CD14-positive monocyte (primary cell): ENCODE data around the gene SMURF2. TPM values are rescaled to one million over a fixed set of nuclear protein-coding genes. Genes with fewer than 3 reads are reported as not detected.
A peak's percentile ranks its signal among the peaks of the same experiment; 100 is the strongest.

Experiments
- DNase-seq, 3 donors: peaks; one replicate each; pipeline ENCODE4 v3.0.0-alpha.2; 2011 to 2022
- H2AFZ ChIP-seq: 2 replicates; pipeline ENCODE4 v1.6.0; 2012; ENCODE audit warnings: mild to moderate bottlenecking, low read depth, low read length, inconsistent platforms; ENCODE audit not compliant: insufficient read depth, poor library complexity, severe bottlenecking
- H3K27ac ChIP-seq, 2 donors: 1 replicate in 1 of 2; 2 replicates in 1 of 2; pipeline ENCODE4 v1.5.1; 2012 to 2013; ENCODE audit warnings: low read length in 2 of 2, control low read depth in 1 of 2, inconsistent platforms in 1 of 2, low read depth in 1 of 2, mild to moderate bottlenecking in 1 of 2
- H3K27me3 ChIP-seq, 2 donors: one replicate each; pipeline versions ENCODE4 v1.6.0 to v1.6.1; 2011 to 2013; ENCODE audit warnings: low read length in 2 of 2; ENCODE audit not compliant: control insufficient read depth in 2 of 2, insufficient read depth in 2 of 2
- H3K36me3 ChIP-seq, 2 donors: replicated peaks in 1 of 2; 1 replicate in 1 of 2; 2 replicates in 1 of 2; pipeline versions ENCODE4 v1.5.1 to v1.6.1; 2012 to 2013; ENCODE audit warnings: low read length in 2 of 2, control low read depth in 1 of 2, inconsistent platforms in 1 of 2, mild to moderate bottlenecking in 1 of 2; ENCODE audit not compliant: insufficient read depth in 2 of 2, control insufficient read depth in 1 of 2
- H3K4me1 ChIP-seq, 2 donors: 1 replicate in 1 of 2; 2 replicates in 1 of 2; pipeline versions ENCODE4 v1.5.1 to v1.6.1; 2012 to 2013; ENCODE audit warnings: low read length in 2 of 2, control low read depth in 1 of 2, inconsistent platforms in 1 of 2, mild to moderate bottlenecking in 1 of 2, moderate library complexity in 1 of 2; ENCODE audit not compliant: insufficient read depth in 2 of 2, control insufficient read depth in 1 of 2
- H3K4me2 ChIP-seq: replicated peaks from 2 replicates; pipeline ENCODE3; 2012; ENCODE audit warnings: low read length, moderate library complexity, mild to moderate bottlenecking; ENCODE audit not compliant: poor library complexity, severe bottlenecking; ENCODE audit errors: extremely low read depth
- H3K4me3 ChIP-seq, 3 experiments: fragments of 200-600 bp in 1 of 3; sonication (generic) in 1 of 3; replicated peaks in 1 of 3; 1 replicate in 2 of 3; 2 replicates in 1 of 3; pipeline ENCODE4 v1.5.1; 2011 to 2013; ENCODE audit warnings: low read length in 3 of 3, mild to moderate bottlenecking in 3 of 3, control low read depth in 2 of 3, low read depth in 2 of 3, inconsistent platforms in 1 of 3, moderate library complexity in 1 of 3
- H3K79me2 ChIP-seq: 2 replicates; pipeline ENCODE4 v1.6.0; 2012; ENCODE audit warnings: mild to moderate bottlenecking, control low read depth, inconsistent platforms, low read length, moderate library complexity; ENCODE audit not compliant: insufficient read depth
- H3K9ac ChIP-seq: 2 replicates; pipeline ENCODE4 v1.6.0; 2017; ENCODE audit warnings: low read length, mild to moderate bottlenecking; ENCODE audit not compliant: insufficient read depth, poor library complexity, severe bottlenecking
- H3K9me3 ChIP-seq, 2 donors: replicated peaks in 1 of 2; 1 replicate in 1 of 2; 2 replicates in 1 of 2; pipeline versions ENCODE4 v1.5.1 to v1.6.1; 2012 to 2013; ENCODE audit warnings: low read length in 2 of 2, control low read depth in 1 of 2; ENCODE audit not compliant: control insufficient read depth in 1 of 2, insufficient read depth in 1 of 2
- H4K20me1 ChIP-seq: 2 replicates; pipeline ENCODE4 v1.6.0; 2012; ENCODE audit warnings: mild to moderate bottlenecking, low read length, control low read depth, moderate library complexity; ENCODE audit not compliant: insufficient read depth
- H3K27ac Mint-ChIP-seq, 7 donors: one replicate each; pipeline ENCODE4 v1.8.0; 2020; ENCODE audit warnings: mild to moderate bottlenecking in 7 of 7, mixed read lengths in 7 of 7, moderate library complexity in 6 of 7, inconsistent platforms in 2 of 7
- H3K27me3 Mint-ChIP-seq, 3 donors: one replicate each; pipeline ENCODE4 v1.8.0; 2021 to 2022; ENCODE audit warnings: low read depth in 3 of 3, mild to moderate bottlenecking in 3 of 3, mixed read lengths in 3 of 3, moderate library complexity in 3 of 3, inconsistent platforms in 1 of 3
- H3K36me3 Mint-ChIP-seq, 2 donors: one replicate each; pipeline ENCODE4 v1.8.0; 2020; ENCODE audit warnings: mixed read lengths in 2 of 2, inconsistent platforms in 1 of 2, mild to moderate bottlenecking in 1 of 2
- H3K4me1 Mint-ChIP-seq: one replicate; pipeline ENCODE4 v1.8.0; 2020; ENCODE audit warnings: mild to moderate bottlenecking, mixed read lengths
- H3K4me3 Mint-ChIP-seq, 2 donors: one replicate each; pipeline ENCODE4 v1.8.0; 2020; ENCODE audit warnings: mild to moderate bottlenecking in 2 of 2, mixed read lengths in 2 of 2, moderate library complexity in 1 of 2
- H3K9me3 Mint-ChIP-seq, 7 donors: one replicate each; pipeline ENCODE4 v1.8.0; 2020 to 2022; ENCODE audit warnings: mixed read lengths in 7 of 7, mild to moderate bottlenecking in 6 of 7, moderate library complexity in 6 of 7, inconsistent platforms in 2 of 7
- CTCF ChIP-seq: fragments of 200-600 bp; IDR thresholded peaks from one replicate; pipeline ENCODE4 v1.8.0; 2022; ENCODE audit warnings: antibody characterized with exemption, mild to moderate bottlenecking
- WGBS: methylation state at CpG from one replicate; pipeline ENCODE4 v1.1.5; 2013; ENCODE audit warnings: missing lambda C conversion rate; ENCODE audit not compliant: insufficient coverage; 5-methylcytosine and 5-hydroxymethylcytosine counted together
- intact Hi-C, 2 donors: fragments of 100-400 bp; cut with micrococcal nuclease; formaldehyde crosslinking; loops; one replicate each; pipeline versions ENCODE4 v1.15.0 to v1.15.1; 2023
- polyA plus RNA-seq, 3 donors: library from polyadenylated mRNA; depleted of rRNA in 1 of 3; unstranded in 2 of 3; stranded (reverse) in 1 of 3; fragments of 300-500 nt in 2 of 3; fragments of >200 nt in 1 of 3; fragmentation: Illumina TruSeq in 2 of 3; gene quantifications; 1 replicate in 2 of 3; 2 replicates in 1 of 3; pipeline ENCODE4 v1.2.3, GENCODE V29; 2012 to 2021

Gene SMURF2
- polyA plus RNA-seq, 3 donors = 2.2 to 12.9 (median 4.5) TPM

GRCh38 chr17:64596988-64597387, 65.1 kb downstream of the SMURF2 start:
- peaks cover 20 to 38% of the 10 kb centered on the region in 2 donors for H3K36me3 Mint-ChIP-seq
- no peak overlapping the region for H3K4me3 Mint-ChIP-seq
- Histone ChIP-seq H3K36me3 (peaks cover 17 to 33% of the 10 kb centered on the region in 2 donors), H3K4me3 (no peak overlapping the region), H2AFZ (no peak overlapping the region), H3K4me1 (peaks cover 11 to 17% of the 10 kb centered on the region in 2 donors), H3K9ac (no peak overlapping the region), H3K27ac (no peak overlapping the region), H3K79me2 (peaks cover 21% of the 10 kb centered on the region), H3K27me3 (no peaks in the 10 kb centered on the region), H4K20me1 (peaks cover 22% of the 10 kb centered on the region), H3K4me2 (no peak overlapping the region), H3K9me3 (no peaks in the 10 kb centered on the region)
- intact Hi-C loops = no loop called here
- H3K27me3 Mint-ChIP-seq = no peaks in the 10 kb centered on the region
- no peaks in the 10 kb centered on the region for H3K9me3 Mint-ChIP-seq
- H3K27ac Mint-ChIP-seq = no peak overlapping the region
- TF ChIP-seq CTCF = no peak
- no CpG with 5 or more reads among the region's 1 CpG for WGBS
- H3K4me1 Mint-ChIP-seq = peaks cover 25% of the 10 kb centered on the region
- DNase-seq = no peak

GRCh38 chr17:64596439-64596838, 65.7 kb downstream of the SMURF2 start:
- no peaks in the 10 kb centered on the region for H3K27me3 Mint-ChIP-seq
- H3K79me2 ChIP-seq = peaks cover 19% of the 10 kb centered on the region
- intact Hi-C loops = no loop called here

More at GRCh38 chr17:64596439-64596838, 65.7 kb downstream of the SMURF2 start:
- Histone ChIP-seq H3K9me3 (no peaks in the 10 kb centered on the region), H3K27ac (no peak overlapping the region), H3K27me3 (no peaks in the 10 kb centered on the region), H2AFZ (no peak overlapping the region), H4K20me1 (peaks cover 22% of the 10 kb centered on the region), H3K4me1 (peaks cover 11 to 17% of the 10 kb centered on the region in 2 donors), H3K36me3 (peaks cover 20 to 38% of the 10 kb centered on the region in 2 donors), H3K9ac (no peak overlapping the region), H3K4me3 (no peak overlapping the region), H3K4me2 (no peak overlapping the region)
- Mint-ChIP-seq H3K4me3 (peak overlapping the region in 1 of 2 donors; percentile 48), H3K27ac (peak overlapping the region in 4 of 7 donors; percentile 53 to 80 (median 68)), H3K36me3 (peaks cover 26 to 43% of the 10 kb centered on the region in 2 donors), H3K4me1 (peaks cover 25% of the 10 kb centered on the region), H3K9me3 (no peaks in the 10 kb centered on the region)
- no peak for TF ChIP-seq CTCF
- WGBS = no CpG with 5 or more reads among the region's 2 CpGs
- DNase-seq = peak in 1 of 3 donors; percentile 17
